IgD-negative memory B cell (primary cell): Measurements from ENCODE around the gene TSPAN5. TPM values are rescaled to one million over a fixed set of nuclear protein-coding genes. Genes with fewer than 3 reads are reported as not detected.

ENCODE experiments used
- H3K27ac Mint-ChIP-seq, 3 donors: one replicate each; pipeline ENCODE4 v1.8.0; 2020 to 2022; ENCODE audit warnings: mild to moderate bottlenecking in 3 of 3, mixed read lengths in 3 of 3, moderate library complexity in 1 of 3
- H3K27me3 Mint-ChIP-seq: one replicate; pipeline ENCODE4 v1.8.0; 2021; ENCODE audit warnings: mixed read lengths
- H3K36me3 Mint-ChIP-seq: one replicate; pipeline ENCODE4 v1.8.0; 2020; ENCODE audit warnings: mild to moderate bottlenecking, mixed read lengths
- H3K4me1 Mint-ChIP-seq, 3 donors: one replicate each; pipeline ENCODE4 v1.8.0; 2020 to 2022; ENCODE audit warnings: mixed read lengths in 3 of 3, mild to moderate bottlenecking in 1 of 3
- H3K4me3 Mint-ChIP-seq, 4 donors: one replicate each; pipeline ENCODE4 v1.8.0; 2020 to 2022; ENCODE audit warnings: mild to moderate bottlenecking in 4 of 4, mixed read lengths in 4 of 4, moderate library complexity in 3 of 4
- H3K9me3 Mint-ChIP-seq, 3 donors: one replicate each; pipeline ENCODE4 v1.8.0; 2020 to 2021; ENCODE audit warnings: mixed read lengths in 3 of 3, mild to moderate bottlenecking in 1 of 3
- polyA plus RNA-seq: library from polyadenylated mRNA; unstranded; fragments of 300-500 nt; fragmentation: Illumina TruSeq; gene quantifications from one replicate; pipeline ENCODE4 v1.2.3, GENCODE V29; 2021

The TSPAN5 gene
- polyA plus RNA-seq, 1 donor from 2014 or later, result 7.6 TPM

DNA sequence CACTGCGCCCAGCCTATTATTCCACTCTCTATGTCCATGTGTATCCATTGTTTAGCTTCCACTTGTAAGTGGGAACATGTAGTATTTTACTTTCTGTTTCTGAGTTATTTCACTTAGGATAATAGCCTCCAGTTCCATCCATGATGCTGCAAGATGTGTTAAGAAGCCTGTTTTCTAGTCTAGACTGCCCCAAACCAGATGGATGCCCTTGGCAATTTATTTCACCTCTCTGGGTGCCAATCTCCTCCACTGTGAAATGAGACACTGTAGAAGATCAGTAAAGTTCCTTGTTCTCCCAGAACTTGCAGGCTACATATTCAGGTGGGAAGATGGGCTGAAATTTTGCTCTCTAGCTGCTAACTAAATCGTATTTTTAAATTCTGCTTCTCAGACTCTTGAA is 72.8 kb downstream of the TSPAN5 start:
- no peak overlapping the region for H3K4me3 Mint-ChIP-seq
- H3K27me3 Mint-ChIP-seq, result no peaks in the 10 kb centered on the region
- H3K9me3 Mint-ChIP-seq, result peaks cover 0 to 3% (median 0%) of the 10 kb centered on the region in 3 donors
- peak overlapping the region in 1 of 3 donors; percentile 8 for H3K27ac Mint-ChIP-seq
- H3K36me3 Mint-ChIP-seq, result no peaks in the 10 kb centered on the region
- peaks cover 10 to 23% (median 13%) of the 10 kb centered on the region in 3 donors for H3K4me1 Mint-ChIP-seq

DNA sequence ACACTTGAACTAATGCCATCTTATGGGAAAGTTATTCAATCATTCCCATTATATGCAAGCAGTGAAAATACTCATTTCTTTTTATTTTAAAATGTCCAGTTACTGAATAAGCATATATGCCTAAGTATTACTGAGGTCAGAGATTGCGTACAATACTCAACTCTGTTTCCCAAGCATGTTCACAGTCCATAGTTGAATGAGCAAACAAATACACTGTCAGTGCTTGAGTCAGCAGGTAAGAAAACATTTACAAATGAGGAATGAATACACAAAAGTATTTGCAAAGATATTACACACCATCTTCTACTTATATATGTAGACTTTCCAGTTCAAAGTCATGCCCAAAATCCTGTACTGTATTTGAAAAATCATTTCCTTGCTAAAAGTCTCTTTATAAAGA is 74.1 kb downstream of the TSPAN5 start:
- peaks cover 15 to 31% (median 16%) of the 10 kb centered on the region in 3 donors for H3K4me1 Mint-ChIP-seq

DNA sequence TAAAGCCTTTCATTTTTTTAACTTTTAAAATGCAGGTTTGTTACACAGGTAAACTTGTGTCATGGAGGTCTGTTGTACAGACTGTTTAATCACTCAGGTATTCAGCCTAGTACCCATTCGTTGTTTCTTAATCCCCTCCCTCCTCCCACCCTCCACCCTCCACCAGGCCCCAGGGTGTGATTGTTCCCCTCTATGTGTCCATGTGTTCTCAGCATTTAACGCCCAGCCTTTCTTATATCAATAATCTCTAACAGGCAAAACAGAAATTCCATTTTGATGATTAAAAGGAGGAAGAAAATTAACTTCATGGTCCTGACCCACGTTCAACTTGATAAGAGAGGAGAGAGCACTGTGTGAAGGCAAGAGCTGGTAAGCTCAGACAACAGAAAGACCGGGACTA is 75.1 kb downstream of the TSPAN5 start:
- H3K27ac Mint-ChIP-seq, result peak overlapping the region in 1 of 3 donors; percentile 77
- no peaks in the 10 kb centered on the region for H3K27me3 Mint-ChIP-seq
- H3K4me1 Mint-ChIP-seq, result peaks cover 18 to 39% (median 21%) of the 10 kb centered on the region in 3 donors
- H3K9me3 Mint-ChIP-seq, result no peaks in the 10 kb centered on the region
- no peak overlapping the region for H3K4me3 Mint-ChIP-seq
- peaks cover 2% of the 10 kb centered on the region for H3K36me3 Mint-ChIP-seq

More for the DNA sequence above, 74.1 kb downstream of the TSPAN5 start:
- Mint-ChIP-seq H3K9me3 (no peaks in the 10 kb centered on the region), H3K4me3 (no peak overlapping the region), H3K27ac (no peak overlapping the region), H3K36me3 (peaks cover 2% of the 10 kb centered on the region), H3K27me3 (no peaks in the 10 kb centered on the region)

DNA sequence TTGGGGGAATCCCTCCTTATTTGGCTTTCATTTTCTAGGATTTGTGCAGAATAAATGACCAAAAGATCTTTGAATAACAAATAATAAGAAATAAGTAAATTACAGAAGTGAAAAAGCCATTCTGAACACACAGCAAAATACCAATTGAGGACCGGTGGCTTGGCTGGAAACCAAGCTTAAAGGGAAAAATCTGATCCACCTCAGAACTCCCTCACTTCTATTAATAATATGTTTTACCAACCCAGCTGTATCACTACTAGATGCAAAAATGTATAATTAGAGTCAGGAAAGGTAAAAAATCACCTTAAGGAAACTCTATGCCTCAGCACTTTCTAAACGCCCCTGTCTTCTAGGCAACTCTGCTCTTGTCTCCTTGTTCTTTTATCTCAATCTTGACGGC is 77.3 kb downstream of the TSPAN5 start:
- Mint-ChIP-seq H3K4me3 (no peak overlapping the region), H3K9me3 (no peaks in the 10 kb centered on the region), H3K27me3 (no peaks in the 10 kb centered on the region), H3K27ac (no peak overlapping the region), H3K4me1 (peaks cover 19 to 40% (median 27%) of the 10 kb centered on the region in 3 donors), H3K36me3 (peaks cover 2% of the 10 kb centered on the region)

DNA sequence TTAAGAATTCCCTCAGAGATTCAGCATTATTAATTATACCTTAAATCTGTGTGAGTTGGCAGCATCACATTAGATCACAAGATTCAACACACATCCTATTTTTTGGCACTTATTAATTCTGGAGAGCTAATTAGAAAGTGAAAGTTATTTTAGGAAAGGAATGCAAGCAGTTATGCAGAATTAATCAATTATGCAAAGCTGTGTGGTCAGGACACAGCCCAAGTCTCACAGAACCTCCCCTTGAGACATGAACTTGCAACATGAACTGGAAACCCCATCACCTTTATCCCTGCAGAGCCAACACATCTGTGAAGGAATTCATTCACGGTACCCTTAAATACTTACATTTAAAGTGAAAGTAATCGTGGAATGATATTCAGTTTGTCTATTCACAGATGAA is 80.5 kb downstream of the TSPAN5 start:
- H3K36me3 Mint-ChIP-seq, result peaks cover 10% of the 10 kb centered on the region
- no peaks in the 10 kb centered on the region for H3K27me3 Mint-ChIP-seq
- H3K4me3 Mint-ChIP-seq, result peak overlapping the region in 2 of 4 donors; percentile 15 to 34
- H3K4me1 Mint-ChIP-seq, result peaks cover 19 to 36% (median 27%) of the 10 kb centered on the region in 3 donors
- H3K9me3 Mint-ChIP-seq, result no peaks in the 10 kb centered on the region
- H3K27ac Mint-ChIP-seq, result no peak overlapping the region

DNA sequence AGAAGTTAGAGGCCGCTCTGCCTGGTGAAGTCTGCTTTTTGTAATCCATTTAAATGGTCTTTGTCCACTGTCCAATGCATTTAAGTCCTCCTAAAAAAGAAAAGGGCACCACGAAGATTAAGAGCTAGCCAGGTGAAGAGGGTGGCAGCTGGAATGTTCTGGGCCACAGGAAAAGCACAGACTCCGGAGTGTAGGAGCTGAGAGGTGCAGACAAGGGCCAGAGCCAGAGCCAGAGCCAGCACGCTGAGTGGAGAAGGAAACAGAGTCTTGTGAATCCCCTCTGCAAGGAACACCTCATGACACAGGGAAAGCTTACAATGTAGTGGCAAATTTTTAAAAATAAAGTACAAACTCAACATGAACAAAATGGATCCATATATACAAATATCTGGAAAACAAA is 83.6 kb downstream of the TSPAN5 start:
- Mint-ChIP-seq H3K27me3 (no peaks in the 10 kb centered on the region), H3K4me3 (no peak overlapping the region)

DNA sequence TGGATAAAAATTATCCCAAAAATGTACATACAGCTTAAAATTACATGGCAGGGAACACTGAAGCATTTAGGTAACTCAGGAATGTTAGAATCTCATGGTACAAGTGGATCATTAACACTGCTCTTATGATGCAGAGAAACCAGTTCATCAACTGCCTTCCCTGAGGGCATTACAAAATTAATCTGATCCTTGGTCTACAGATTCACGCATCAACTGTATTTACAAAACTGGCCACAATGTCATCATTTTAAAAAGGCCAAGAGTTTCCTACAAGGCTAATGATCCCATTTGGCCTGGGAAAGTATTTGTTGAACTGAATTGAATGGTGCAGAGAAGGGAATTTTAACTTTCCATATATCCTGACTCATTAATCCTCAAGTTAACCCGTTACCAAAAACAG is 84.6 kb downstream of the TSPAN5 start:
- Mint-ChIP-seq H3K36me3 (peaks cover 8% of the 10 kb centered on the region), H3K27me3 (no peaks in the 10 kb centered on the region), H3K9me3 (no peaks in the 10 kb centered on the region), H3K4me3 (no peak overlapping the region), H3K4me1 (peaks cover 8 to 10% (median 9%) of the 10 kb centered on the region in 3 donors), H3K27ac (no peak overlapping the region)

More for the DNA sequence above, 83.6 kb downstream of the TSPAN5 start:
- Mint-ChIP-seq H3K27ac (no peak overlapping the region), H3K9me3 (no peaks in the 10 kb centered on the region), H3K36me3 (peaks cover 8% of the 10 kb centered on the region), H3K4me1 (peaks cover 8 to 15% (median 13%) of the 10 kb centered on the region in 3 donors)

DNA sequence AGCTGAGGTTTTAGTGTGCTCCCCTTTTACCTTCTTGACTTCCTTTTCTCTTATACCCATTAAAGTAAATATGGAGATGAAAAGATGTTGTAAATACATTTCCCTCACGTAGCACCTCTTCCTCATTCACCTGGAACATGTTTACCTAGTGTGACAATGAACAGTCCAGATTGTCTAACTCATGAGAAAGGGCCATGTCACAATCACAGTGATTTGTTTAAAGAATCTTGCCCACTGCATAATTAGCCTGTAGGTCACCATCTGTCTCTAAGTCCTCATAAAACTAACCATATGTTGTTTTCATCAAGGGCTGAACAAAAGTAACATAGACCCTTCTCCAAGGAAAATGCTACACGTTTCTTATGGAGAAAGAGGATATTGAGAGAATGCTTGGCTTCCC is 85.7 kb downstream of the TSPAN5 start:
- no peak overlapping the region for H3K4me3 Mint-ChIP-seq
- H3K27ac Mint-ChIP-seq, result no peak overlapping the region
- H3K9me3 Mint-ChIP-seq, result no peaks in the 10 kb centered on the region
- H3K36me3 Mint-ChIP-seq, result peaks cover 8% of the 10 kb centered on the region
- no peaks in the 10 kb centered on the region for H3K27me3 Mint-ChIP-seq
- H3K4me1 Mint-ChIP-seq, result peaks cover 0 to 2% (median under 1%) of the 10 kb centered on the region in 3 donors

DNA sequence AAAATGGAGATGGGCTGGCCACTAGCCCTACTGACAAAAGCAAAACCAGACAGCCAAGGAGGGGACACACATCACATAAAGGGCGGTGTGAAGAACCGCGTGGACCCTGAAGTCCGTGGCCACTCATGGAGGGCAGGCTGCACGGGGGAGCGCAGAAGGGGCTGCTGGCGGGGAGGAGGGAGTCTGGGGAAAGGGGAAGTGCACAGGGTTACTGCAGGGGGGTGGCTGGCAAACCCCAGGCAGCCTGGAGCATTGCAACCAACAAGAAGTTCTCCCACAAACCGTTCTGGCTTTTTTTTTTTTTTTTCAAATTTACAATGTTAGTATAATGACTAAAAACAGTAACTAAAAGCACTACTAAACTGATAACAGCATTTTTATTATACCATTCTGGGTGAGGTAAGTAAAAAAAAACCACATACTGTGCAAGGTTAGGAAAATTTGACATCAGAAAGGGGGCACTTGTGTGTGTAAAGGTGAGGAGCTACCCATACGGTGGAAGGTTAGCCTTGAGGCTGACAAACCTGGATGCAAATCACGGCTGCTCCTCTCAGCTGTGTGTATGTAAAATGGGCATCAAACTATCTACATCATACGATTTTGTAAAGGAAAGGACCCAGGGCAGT is 87.1 kb downstream of the TSPAN5 start:
- Mint-ChIP-seq H3K27ac (no peak overlapping the region), H3K36me3 (peaks cover 14% of the 10 kb centered on the region), H3K4me3 (no peak overlapping the region), H3K9me3 (no peaks in the 10 kb centered on the region), H3K4me1 (peaks cover 0 to 2% (median 0%) of the 10 kb centered on the region in 3 donors), H3K27me3 (no peaks in the 10 kb centered on the region)

DNA sequence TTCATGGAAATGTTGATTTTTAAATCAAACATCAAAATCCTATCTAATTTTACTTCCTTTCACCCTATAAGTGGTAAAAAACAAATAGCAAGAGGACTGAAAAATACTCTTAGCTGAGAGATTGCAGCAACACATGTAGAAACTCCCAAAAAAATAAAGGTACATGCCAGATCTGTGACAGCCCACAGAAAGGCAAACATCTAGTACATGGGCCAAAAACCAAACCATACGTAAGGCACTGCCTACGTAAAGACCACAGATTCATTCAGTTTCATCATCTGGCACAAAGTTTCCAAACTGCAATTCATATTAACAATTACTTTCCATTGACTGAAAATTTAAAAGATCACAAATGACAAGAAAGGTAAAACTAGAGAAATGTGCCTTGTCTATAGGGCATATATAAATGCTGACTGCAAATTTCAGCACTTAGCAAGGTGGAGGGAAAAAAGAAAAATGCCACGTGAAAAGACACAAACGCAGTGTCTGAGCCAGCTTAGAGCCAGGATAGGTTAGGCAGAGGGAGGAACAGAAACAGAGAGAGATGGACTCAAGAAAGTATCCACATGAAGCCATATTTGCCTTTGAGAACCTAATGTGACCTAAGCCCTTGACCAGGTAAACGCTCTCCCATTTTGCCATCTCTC is 88.1 kb downstream of the TSPAN5 start:
- H3K36me3 Mint-ChIP-seq, result peaks cover 13% of the 10 kb centered on the region
- peak overlapping the region in 1 of 3 donors; percentile 75 for H3K27ac Mint-ChIP-seq
- H3K4me1 Mint-ChIP-seq, result peaks cover 0 to 2% (median 2%) of the 10 kb centered on the region in 3 donors
- no peaks in the 10 kb centered on the region for H3K27me3 Mint-ChIP-seq
- peak overlapping the region in 1 of 4 donors; percentile 24 for H3K4me3 Mint-ChIP-seq
- no peaks in the 10 kb centered on the region for H3K9me3 Mint-ChIP-seq

DNA sequence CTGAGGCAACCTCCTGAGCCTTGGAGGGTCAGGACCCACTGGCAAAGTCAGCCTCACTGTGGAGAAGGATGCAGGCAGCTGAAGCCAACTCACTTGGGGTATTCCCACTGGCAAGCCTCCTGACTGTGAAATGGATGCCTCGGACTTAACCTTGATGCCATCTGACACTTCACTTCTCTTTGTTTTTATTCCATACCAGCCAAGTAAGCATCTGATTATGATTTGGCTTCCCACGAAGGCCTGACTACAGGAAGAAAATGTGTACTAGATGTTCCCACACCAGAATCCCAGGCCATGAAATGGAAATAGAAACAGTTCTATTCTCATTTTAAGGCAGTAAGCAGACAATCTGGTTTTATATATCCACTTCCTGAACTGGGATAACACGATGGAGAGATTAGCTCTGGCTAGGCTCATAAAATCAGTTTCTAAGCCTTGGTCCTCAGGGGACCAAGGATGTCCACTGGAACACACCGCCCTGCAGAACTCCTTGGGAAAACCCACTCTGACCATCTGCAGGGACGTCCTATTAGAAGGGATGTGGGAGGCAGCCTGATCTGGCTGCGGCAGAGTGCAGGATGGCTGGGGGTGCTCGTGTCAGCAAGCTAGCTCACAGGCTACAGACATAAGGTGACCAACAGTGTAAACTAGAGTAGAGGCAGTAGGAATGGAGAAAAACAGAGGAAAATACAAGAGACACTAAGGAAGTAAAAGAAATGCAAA is 89.3 kb downstream of the TSPAN5 start:
- Mint-ChIP-seq H3K9me3 (no peaks in the 10 kb centered on the region), H3K4me1 (peaks cover 0 to 2% (median 2%) of the 10 kb centered on the region in 3 donors), H3K4me3 (no peak overlapping the region), H3K27ac (no peak overlapping the region), H3K27me3 (no peaks in the 10 kb centered on the region), H3K36me3 (peaks cover 8% of the 10 kb centered on the region)

DNA sequence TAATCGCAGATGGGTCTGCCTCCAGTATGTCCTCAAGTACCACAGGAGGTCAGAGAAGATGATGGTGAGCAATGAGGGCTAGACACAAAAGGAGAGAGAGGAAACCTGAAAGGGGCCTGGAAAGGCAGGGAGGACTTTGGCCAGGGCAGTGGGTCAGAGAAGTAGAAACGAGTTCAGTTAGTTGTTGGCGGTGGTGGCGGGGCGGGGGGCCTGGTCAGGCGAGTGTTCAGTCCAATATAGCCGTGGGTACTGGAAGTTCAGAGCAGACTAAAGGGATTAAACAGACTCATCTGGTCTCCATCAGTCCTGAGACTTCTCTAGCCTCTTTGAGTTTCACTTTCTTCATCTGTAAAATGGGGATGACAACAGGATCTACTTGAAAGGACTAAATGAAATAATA is 90.8 kb downstream of the TSPAN5 start:
- peaks cover 6% of the 10 kb centered on the region for H3K36me3 Mint-ChIP-seq
- H3K4me1 Mint-ChIP-seq, result peaks cover 0 to 2% (median 2%) of the 10 kb centered on the region in 3 donors
- H3K27ac Mint-ChIP-seq, result no peak overlapping the region
- H3K4me3 Mint-ChIP-seq, result no peak overlapping the region
- no peaks in the 10 kb centered on the region for H3K27me3 Mint-ChIP-seq
- no peaks in the 10 kb centered on the region for H3K9me3 Mint-ChIP-seq

DNA sequence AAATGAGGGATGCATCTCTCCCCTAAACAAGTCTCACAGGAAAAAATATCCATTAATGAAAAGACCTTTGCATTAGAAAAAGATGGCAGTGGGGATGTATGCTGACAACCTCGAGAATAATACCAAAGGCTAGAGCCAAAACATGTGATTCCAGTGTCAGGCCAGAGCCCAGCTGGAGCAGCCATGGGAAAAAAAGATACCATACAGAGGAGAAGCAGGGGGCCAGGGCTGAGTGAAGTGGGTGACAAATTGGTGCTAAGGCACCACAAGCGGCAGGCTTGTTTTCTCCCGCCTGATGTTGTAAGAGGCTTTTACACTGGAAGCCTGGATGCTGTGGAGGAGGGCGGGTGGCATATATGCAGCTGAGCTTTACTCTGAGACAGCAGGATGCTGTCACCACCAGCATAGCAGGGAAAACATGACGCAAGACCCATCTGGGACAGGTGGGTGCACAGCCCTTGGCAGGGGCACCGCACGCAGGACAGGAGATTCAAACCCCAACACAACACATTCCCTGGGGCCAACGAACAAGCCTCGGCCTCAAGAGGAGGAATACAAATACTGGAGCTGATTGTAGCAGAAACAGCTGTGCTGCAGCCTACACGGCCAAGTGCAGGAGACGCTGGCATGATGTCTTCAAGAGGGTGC is 91.9 kb downstream of the TSPAN5 start:
- peaks cover 0 to 2% (median 0%) of the 10 kb centered on the region in 3 donors for H3K4me1 Mint-ChIP-seq
- H3K9me3 Mint-ChIP-seq, result no peaks in the 10 kb centered on the region

DNA sequence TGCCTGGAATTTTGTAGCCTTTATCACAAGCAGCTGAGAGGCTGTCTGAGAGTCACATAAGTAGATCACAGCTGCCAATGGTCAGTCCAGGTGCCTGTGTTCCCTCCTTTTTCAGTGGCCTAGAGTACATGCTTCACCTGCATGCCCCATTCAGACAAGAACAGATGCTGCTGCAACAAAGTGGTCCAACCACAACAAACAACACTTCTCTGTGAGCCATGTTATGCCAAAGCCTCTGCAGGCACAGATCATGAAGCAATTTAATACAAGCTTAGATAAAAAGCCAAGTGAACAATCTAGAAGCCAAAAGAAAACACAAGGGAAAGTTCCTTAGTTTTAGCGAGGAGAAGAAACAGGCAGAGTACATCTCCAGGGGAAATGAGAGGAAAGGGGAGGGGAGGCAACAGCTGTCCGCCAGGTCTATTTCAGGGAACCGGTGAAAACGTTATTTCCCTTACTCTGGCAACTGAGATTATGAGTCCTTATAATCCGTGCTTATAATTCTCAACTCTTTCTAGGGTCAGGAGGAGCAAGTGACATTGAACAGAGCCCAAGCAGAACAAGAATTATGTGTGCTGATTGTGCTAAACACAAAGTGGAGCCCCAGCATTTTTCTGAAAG is 92.6 kb downstream of the TSPAN5 start:
- Mint-ChIP-seq H3K27ac (no peak overlapping the region), H3K4me1 (peaks cover 0 to 2% (median 0%) of the 10 kb centered on the region in 3 donors), H3K27me3 (no peaks in the 10 kb centered on the region), H3K9me3 (no peaks in the 10 kb centered on the region), H3K4me3 (no peak overlapping the region), H3K36me3 (peaks cover 14% of the 10 kb centered on the region)

More for the DNA sequence above, 91.9 kb downstream of the TSPAN5 start:
- Mint-ChIP-seq H3K4me3 (no peak overlapping the region), H3K27me3 (no peaks in the 10 kb centered on the region), H3K27ac (no peak overlapping the region), H3K36me3 (peaks cover 13% of the 10 kb centered on the region)
